Adrenal gland (tissue), 12 donors: ENCODE measurements around the gene SHFL. TPM values are rescaled to one million over a fixed set of nuclear protein-coding genes. Genes with fewer than 3 reads are reported as not detected.

Experiments
- DNase-seq, 7 donors: peaks; one replicate each; pipeline ENCODE4 v3.0.0-alpha.2; 2019 to 2020
- H3K27ac ChIP-seq, 5 donors: fragments of 200-600 bp; sonication (generic) in 4 of 5; 1 replicate in 3 of 5; 2 replicates in 2 of 5; pipeline versions ENCODE4 v1.5.1 to v1.8.0; 2016 to 2020; ENCODE audit warnings: mild to moderate bottlenecking in 1 of 5
- H3K27me3 ChIP-seq: fragments of 200-600 bp; 2 replicates; pipeline ENCODE4 v1.8.0; 2021
- H3K36me3 ChIP-seq, 2 donors: fragments of 200-600 bp; replicated peaks in 1 of 2; 1 replicate in 1 of 2; 2 replicates in 1 of 2; pipeline versions ENCODE4 v1.5.1 to v1.8.0; 2018 to 2022
- H3K4me1 ChIP-seq, 2 donors: fragments of 200-600 bp; replicated peaks in 1 of 2; 1 replicate in 1 of 2; 2 replicates in 1 of 2; pipeline versions ENCODE4 v1.5.1 to v1.8.0; 2018 to 2021
- H3K4me3 ChIP-seq, 4 donors: fragments of 200-600 bp; sonication (generic) in 3 of 4; one replicate each; pipeline ENCODE4 v1.5.1; 2016 to 2018
- H3K9me3 ChIP-seq, 3 donors: fragments of 200-600 bp; sonication (generic) in 1 of 3; replicated peaks in 1 of 3; 1 replicate in 2 of 3; 2 replicates in 1 of 3; pipeline versions ENCODE4 v1.5.1 to v1.8.0; 2016 to 2021
- POLR2A ChIP-seq, 2 donors: fragments of 450-650 bp; IDR thresholded peaks; one replicate each; pipeline ENCODE4 v1.6.1; 2017; ENCODE audit warnings: antibody characterized with exemption in 2 of 2, mild to moderate bottlenecking in 2 of 2, moderate library complexity in 1 of 2
- WGBS, 4 donors: extraction: QIAGEN DNeasy Blood & Tissue Kit in 2 of 4; methylation state at CpG; one replicate each; pipeline versions ENCODE4 v1.1.5 to v1.1.7; 2013 to 2017; 5-methylcytosine and 5-hydroxymethylcytosine counted together
- intact Hi-C, 2 donors: fragments of 100-400 bp; cut with DNase I; formaldehyde crosslinking; loops; one replicate each; pipeline versions ENCODE4 v1.14.1 to v1.15.0; 2022 to 2023
- polyA plus RNA-seq, 3 donors: library from polyadenylated mRNA; stranded (reverse); fragments of 200-250 nt in 2 of 3; fragments of 350-450 nt in 1 of 3; fragmentation: Illumina TruSeq in 1 of 3; extraction: RNeasy Lipid Tissue Mini Kit (QIAGEN cat#74804) in 1 of 3; gene quantifications; one replicate each; pipeline ENCODE4 v1.2.3, GENCODE V29; 2013 to 2014
- total RNA-seq, 9 donors: library from RNA; depleted of rRNA in 4 of 9; stranded (reverse); fragments of >200 nt in 4 of 9; fragments of 120-200 nt in 1 of 9; fragmentation: NEBNext Ultra II Directional in 1 of 9; extraction: Animal tissue kit (Norgen Biotek cat#: 25700) in 1 of 9; gene quantifications; one replicate each; pipeline versions ENCODE4 v1.1.0 to v1.2.4, GENCODE V29; 2013 to 2023
- TF ChIP-seq, protein P1 (sequence below), 6 experiments: fragments of 450-650 bp in 4 of 6; fragments of 200-600 bp in 2 of 6; sonication (generic) in 1 of 6; IDR thresholded peaks; 1 replicate in 5 of 6; 2 replicates in 1 of 6; pipeline versions ENCODE4 v1.5.1 to v1.8.0; 2016 to 2021; ENCODE audit warnings: antibody characterized with exemption in 6 of 6, mild to moderate bottlenecking in 2 of 6, moderate library complexity in 1 of 6
- donor health status: healthy with polysubstance abuse.
- donor health status: Bipolar disorder and iron deficiency.
- donor health status: DM: yes; HTN: yes; CAD: no.
- donor health status: DM: no; HTN: no; CAD: no.
- donor health status: DM: no; HTN: no; CAD: no.
- donor health status: DM: yes; HTN: yes; CAD: no.

The SHFL gene
- total and polyA plus RNA-seq, 12 donors = 17.4 to 116 (median 42.3) TPM

DNA sequence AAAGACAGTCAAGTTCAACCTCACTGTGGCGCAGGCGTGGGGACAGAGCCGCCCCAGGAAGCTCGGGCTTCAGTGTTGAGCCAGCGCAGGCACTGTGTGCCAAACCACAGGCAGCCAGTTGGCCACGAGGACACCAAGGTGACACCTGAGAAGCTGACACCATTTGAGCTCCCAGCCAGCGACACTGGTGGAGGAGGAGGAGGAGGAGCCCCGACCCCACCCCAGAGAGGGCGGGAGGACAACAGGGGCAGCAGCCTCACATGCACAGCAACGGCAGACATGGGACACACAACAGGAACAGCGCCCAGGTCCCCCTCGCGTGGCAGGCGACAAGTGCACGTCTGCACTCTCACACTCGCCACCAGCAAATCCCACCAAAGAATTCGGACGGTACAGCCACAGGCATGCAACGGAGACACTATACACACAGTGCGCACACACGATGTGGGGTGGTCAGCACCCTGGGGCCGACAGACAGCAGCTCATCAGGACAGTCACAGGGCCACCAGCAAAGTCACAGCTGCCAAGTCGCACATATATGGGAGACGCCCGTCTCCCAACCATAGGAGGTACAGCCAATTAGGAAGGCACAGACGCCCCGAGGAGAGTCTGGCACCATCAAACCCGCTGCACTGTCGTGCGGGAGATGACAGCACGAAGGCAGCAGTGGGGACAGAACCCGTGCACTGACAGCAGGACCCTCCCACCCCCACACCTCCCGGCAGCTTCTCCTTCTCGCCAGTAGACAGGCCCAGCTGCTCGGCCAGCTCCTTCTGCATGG, 30.2 kb downstream of the SHFL start:
- no peak for DNase-seq
- H3K36me3 ChIP-seq = peaks cover 0 to 49% of the 10 kb centered on the region in 2 donors

DNA sequence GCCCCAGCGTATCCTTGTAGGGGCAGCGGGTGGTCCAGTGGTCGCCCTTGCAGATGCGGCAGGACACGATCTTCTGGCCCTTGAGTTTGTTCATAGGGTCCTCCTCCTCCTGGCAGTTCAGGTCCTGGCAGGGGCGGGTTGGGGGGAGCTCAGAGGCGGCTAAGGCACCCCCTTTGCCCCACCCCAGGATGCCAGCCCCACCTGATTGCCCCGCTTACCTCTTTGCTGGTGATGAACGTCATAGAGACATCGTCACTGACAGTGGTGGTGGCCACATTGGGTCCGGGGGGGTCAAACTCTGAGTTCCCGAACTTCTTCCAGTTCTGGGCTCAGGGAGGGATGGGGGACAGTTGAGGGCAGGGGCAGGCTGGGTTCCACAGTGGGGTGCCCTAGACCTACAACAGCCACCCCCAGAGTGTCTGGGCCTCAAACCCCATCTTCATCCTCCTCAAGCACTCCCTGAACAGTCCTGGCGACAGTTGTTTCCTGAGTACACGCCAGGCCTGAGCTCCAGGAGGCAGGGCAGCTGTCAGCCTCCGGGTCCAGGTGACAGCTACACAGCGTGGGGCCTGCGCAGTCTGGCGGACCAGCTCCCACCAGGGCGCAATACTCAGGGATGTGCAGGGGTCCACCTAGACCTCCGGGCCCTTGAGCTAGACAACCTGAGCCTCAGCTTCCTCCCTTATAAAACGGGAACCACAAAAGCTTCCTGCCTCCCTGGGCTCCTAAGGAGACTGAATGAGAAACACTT, 30.9 kb downstream of the SHFL start:
- WGBS, 4 donors = 80 to 88% (median 85%) methylated on average over 5 to 21 of the region's 21 CpGs
- Histone ChIP-seq H3K4me1 (peaks cover 7 to 15% of the 10 kb centered on the region in 2 donors), H3K27ac (no peak overlapping the region), H3K36me3 (peaks cover 0 to 46% of the 10 kb centered on the region in 2 donors), H3K4me3 (no peak overlapping the region), H3K27me3 (no peaks in the 10 kb centered on the region), H3K9me3 (no peaks in the 10 kb centered on the region)
- intact Hi-C loops = loop anchor here (10.0 kb wide), 2 partner anchors 128 to 182 kb away; partner anchors contain the start of gene OLFM2 (in 1 of the 2)
- no peak for TF ChIP-seq POLR2A (IDR thresholded peaks at IDR 0.05)
- TF ChIP-seq, protein P1, sequence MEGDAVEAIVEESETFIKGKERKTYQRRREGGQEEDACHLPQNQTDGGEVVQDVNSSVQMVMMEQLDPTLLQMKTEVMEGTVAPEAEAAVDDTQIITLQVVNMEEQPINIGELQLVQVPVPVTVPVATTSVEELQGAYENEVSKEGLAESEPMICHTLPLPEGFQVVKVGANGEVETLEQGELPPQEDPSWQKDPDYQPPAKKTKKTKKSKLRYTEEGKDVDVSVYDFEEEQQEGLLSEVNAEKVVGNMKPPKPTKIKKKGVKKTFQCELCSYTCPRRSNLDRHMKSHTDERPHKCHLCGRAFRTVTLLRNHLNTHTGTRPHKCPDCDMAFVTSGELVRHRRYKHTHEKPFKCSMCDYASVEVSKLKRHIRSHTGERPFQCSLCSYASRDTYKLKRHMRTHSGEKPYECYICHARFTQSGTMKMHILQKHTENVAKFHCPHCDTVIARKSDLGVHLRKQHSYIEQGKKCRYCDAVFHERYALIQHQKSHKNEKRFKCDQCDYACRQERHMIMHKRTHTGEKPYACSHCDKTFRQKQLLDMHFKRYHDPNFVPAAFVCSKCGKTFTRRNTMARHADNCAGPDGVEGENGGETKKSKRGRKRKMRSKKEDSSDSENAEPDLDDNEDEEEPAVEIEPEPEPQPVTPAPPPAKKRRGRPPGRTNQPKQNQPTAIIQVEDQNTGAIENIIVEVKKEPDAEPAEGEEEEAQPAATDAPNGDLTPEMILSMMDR (IDR thresholded peaks at IDR 0.05) = no peak
- no peak for DNase-seq

More for the DNA sequence above, 30.2 kb downstream of the SHFL start:
- no peak overlapping the region for H3K27ac ChIP-seq
- H3K4me3 ChIP-seq = no peak overlapping the region
- intact Hi-C loops = loop anchor here (10.0 kb wide), 2 partner anchors 129 to 181 kb away; partner anchors contain the start of gene OLFM2 (in 1 of the 2)
- 20 to 87% (median 79%) methylated on average over 1 to 35 of the region's 35 CpGs for WGBS, 4 donors
- H3K27me3 ChIP-seq = no peaks in the 10 kb centered on the region
- H3K9me3 ChIP-seq = no peaks in the 10 kb centered on the region
- peaks cover 7 to 15% of the 10 kb centered on the region in 2 donors for H3K4me1 ChIP-seq
- TF ChIP-seq, protein P1 (IDR thresholded peaks at IDR 0.05) = no peak
- no peak for TF ChIP-seq POLR2A (IDR thresholded peaks at IDR 0.05)

DNA sequence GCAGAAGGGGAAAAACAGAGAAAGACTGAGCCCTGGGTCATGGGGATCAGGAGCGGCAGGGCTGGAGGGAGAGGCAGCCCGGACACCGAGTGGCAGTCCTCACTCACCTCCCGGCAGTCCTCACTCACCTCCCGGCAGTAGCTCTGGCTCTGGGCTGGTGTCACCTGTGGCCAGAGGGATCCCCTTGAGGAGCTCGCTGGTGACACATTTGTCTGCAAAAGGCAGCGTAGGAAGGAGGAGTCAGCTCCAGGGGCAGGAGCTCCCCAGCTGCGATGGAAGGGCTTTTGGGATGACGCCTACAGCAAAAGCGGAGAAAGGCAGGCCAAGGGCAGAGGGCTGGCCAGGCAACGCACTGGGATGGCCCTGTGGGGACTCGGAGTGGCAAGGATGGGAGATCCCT, 32.8 kb downstream of the SHFL start:
- peak in 4 of 7 donors; percentile 35 to 72 (median 50) for DNase-seq
- peaks cover 7 to 15% of the 10 kb centered on the region in 2 donors for H3K4me1 ChIP-seq
- 20 to 35% (median 30%) methylated on average over 8 to 12 of the region's 12 CpGs for WGBS, 4 donors
- H3K36me3 ChIP-seq = peaks cover 0 to 46% of the 10 kb centered on the region in 2 donors
- intact Hi-C loops = loop anchor here (10.0 kb wide), 2 partner anchors 126 to 184 kb away; partner anchors contain the start of gene OLFM2 (in 1 of the 2)
- H3K9me3 ChIP-seq = no peaks in the 10 kb centered on the region
- peak in 1 of 2 donors; percentile 34 for TF ChIP-seq POLR2A (IDR thresholded peaks at IDR 0.05)
- TF ChIP-seq, protein P1 (IDR thresholded peaks at IDR 0.05) = no peak
- H3K27me3 ChIP-seq = no peaks in the 10 kb centered on the region
- H3K27ac ChIP-seq = peak overlapping the region in 4 of 5 donors; percentile 53 to 92 (median 66)
- peak overlapping the region in 3 of 4 donors; percentile 83 to 88 (median 84) for H3K4me3 ChIP-seq
